ENCODE data around the gene RNF11. TPM values are rescaled to one million over a fixed set of nuclear protein-coding genes. Genes with fewer than 3 reads are reported as not detected.

Gene RNF11
- total RNA-seq, 1 donor from 2014 or later, result 83.6 TPM

- peaks cover 16% of the 10 kb centered on the region for H3K4me1 ChIP-seq
- DNase-seq, result no peak
- no peaks in the 10 kb centered on the region for H3K9me3 ChIP-seq
- no peak for TF ChIP-seq CTCF (IDR thresholded peaks at IDR 0.05)
- no peak for ATAC-seq
- no peak overlapping the region for H3K4me3 ChIP-seq
- no peaks in the 10 kb centered on the region for H3K27me3 ChIP-seq (ENCODE audit: low read depth)
- H3K27ac ChIP-seq, result no peak overlapping the region
- no peaks in the 10 kb centered on the region for H3K36me3 ChIP-seq
- intact Hi-C loops (cut with DNase I), result no loop called here
Measured at GRCh38 chr1:51301844-51302162, 65.7 kb downstream of the RNF11 start.

GRCh38 chr1:51302270-51302669 lies 66.2 kb downstream of the RNF11 start:
- no peak overlapping the region for H3K4me3 ChIP-seq
- ATAC-seq (no peak), DNase-seq (no peak)
- H3K36me3 ChIP-seq, result no peaks in the 10 kb centered on the region
- peaks cover 11% of the 10 kb centered on the region for H3K4me1 ChIP-seq
- no peaks in the 10 kb centered on the region for H3K27me3 ChIP-seq (ENCODE audit: low read depth)
- TF ChIP-seq CTCF (IDR thresholded peaks at IDR 0.05), result no peak
- intact Hi-C loops (cut with DNase I), result no loop called here
- no peaks in the 10 kb centered on the region for H3K9me3 ChIP-seq
- H3K27ac ChIP-seq, result no peak overlapping the region

GRCh38 chr1:51302746-51303145 lies 66.7 kb downstream of the RNF11 start:
- intact Hi-C loops (cut with DNase I), result no loop called here
- Histone ChIP-seq H3K36me3 (no peaks in the 10 kb centered on the region), H3K27ac (no peak overlapping the region), H3K27me3 (ENCODE audit: low read depth) (no peaks in the 10 kb centered on the region), H3K4me3 (no peak overlapping the region), H3K9me3 (no peaks in the 10 kb centered on the region), H3K4me1 (peaks cover 7% of the 10 kb centered on the region)
- ATAC-seq (no peak), DNase-seq (no peak)
- TF ChIP-seq CTCF (IDR thresholded peaks at IDR 0.05), result no peak

- TF ChIP-seq CTCF (IDR thresholded peaks at IDR 0.05), result no peak
- Histone ChIP-seq H3K27me3 (ENCODE audit: low read depth) (no peaks in the 10 kb centered on the region), H3K4me1 (peaks cover 6% of the 10 kb centered on the region), H3K27ac (no peak overlapping the region), H3K36me3 (no peaks in the 10 kb centered on the region), H3K4me3 (no peak overlapping the region), H3K9me3 (no peaks in the 10 kb centered on the region)
- DNase-seq (no peak), ATAC-seq (no peak)
- intact Hi-C loops (cut with DNase I), result no loop called here
Measured at GRCh38 chr1:51303315-51303714, 67.2 kb downstream of the RNF11 start.

GRCh38 chr1:51303751-51304251 lies 67.7 kb downstream of the RNF11 start:
- intact Hi-C loops (cut with DNase I), result no loop called here
- H3K9me3 ChIP-seq, result no peaks in the 10 kb centered on the region
- no peaks in the 10 kb centered on the region for H3K36me3 ChIP-seq
- peaks cover 6% of the 10 kb centered on the region for H3K4me1 ChIP-seq
- H3K4me3 ChIP-seq, result peak overlapping the region; percentile 9
- ATAC-seq (peak; percentile 22 to 37), DNase-seq (no peak)
- H3K27me3 ChIP-seq (ENCODE audit: low read depth), result no peaks in the 10 kb centered on the region
- H3K27ac ChIP-seq, result no peak overlapping the region
- TF ChIP-seq CTCF (IDR thresholded peaks at IDR 0.05), result no peak

GRCh38 chr1:51304360-51304759 lies 68.3 kb downstream of the RNF11 start:
- TF ChIP-seq CTCF (IDR thresholded peaks at IDR 0.05), result no peak
- intact Hi-C loops (cut with DNase I), result no loop called here
- no peak overlapping the region for H3K4me3 ChIP-seq
- ATAC-seq (no peak), DNase-seq (no peak)
- H3K27ac ChIP-seq, result no peak overlapping the region
- peaks cover 6% of the 10 kb centered on the region for H3K4me1 ChIP-seq
- H3K36me3 ChIP-seq, result no peaks in the 10 kb centered on the region
- no peaks in the 10 kb centered on the region for H3K27me3 ChIP-seq (ENCODE audit: low read depth)
- H3K9me3 ChIP-seq, result no peaks in the 10 kb centered on the region

Measured in lower lobe of right lung (tissue), 2 donors.